ENCODE results near the gene MAPK1IP1L.
"Not testable (repeated sequence)": the region's sequence is repeated elsewhere in the genome, so short reads cannot be mapped to it uniquely, and the experiment has no call there.

GRCh38 chr14:55024365-55024764 is 27.1 kb upstream of the MAPK1IP1L start:
- not testable (repeated sequence) for TF ChIP-seq CTCF, POLR2A (IDR thresholded peaks at IDR 0.05)
